GM08714 (cell line): ENCODE measurements around the gene FOLR2.

Source experiments
- H3K4me3 ChIP-seq: fragments of 200-500 bp; sonication (Bioruptor generic); 2 replicates; pipeline ENCODE4 v1.5.1; 2014; ENCODE audit warnings: mild to moderate bottlenecking, low read length, inconsistent platforms
- ZNF274 ChIP-seq: IDR thresholded peaks from 2 replicates; pipeline ENCODE4 v1.6.1; 2012; ENCODE audit warnings: mild to moderate bottlenecking, low read depth, low read length

Gene FOLR2

DNA sequence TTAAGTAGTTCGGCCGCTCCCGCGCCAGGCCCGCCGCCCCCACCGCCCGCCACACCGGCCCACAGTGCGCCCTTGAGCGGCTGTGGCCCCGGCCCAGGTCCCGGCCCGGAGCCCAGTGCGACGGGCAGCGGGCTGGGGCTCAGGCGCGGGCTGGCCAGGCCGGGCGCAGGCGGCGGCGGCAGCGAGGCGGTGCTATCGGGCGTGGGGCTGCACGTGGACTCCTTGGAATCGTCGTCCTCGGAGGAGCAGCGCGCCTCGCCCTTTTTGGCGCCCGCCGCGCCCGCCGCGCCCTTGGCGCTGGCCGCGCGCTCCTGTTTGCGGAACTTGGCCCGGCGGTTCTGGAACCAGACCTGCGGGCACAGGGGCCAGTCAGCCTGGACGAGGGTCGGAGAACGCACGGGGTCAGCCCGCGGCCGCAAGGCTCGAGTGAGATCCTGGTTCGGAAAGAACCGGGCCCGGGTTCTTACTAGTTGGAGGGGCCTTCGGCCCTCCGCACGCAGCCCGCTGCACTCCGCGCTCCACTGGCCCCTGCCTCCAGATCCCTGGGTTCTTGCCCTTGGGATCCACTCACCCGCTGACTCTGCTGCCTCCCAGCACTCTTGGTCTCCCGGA, 23.4 kb downstream of the FOLR2 start:
- no peak for TF ChIP-seq ZNF274
- no peak overlapping the region; the same call in 1 of the 2 replicates for H3K4me3 ChIP-seq

- no peak for TF ChIP-seq ZNF274
- H3K4me3 ChIP-seq: no peak overlapping the region
Measured at GRCh38 chr11:72240461-72241290, 24.1 kb downstream of the FOLR2 start.

DNA sequence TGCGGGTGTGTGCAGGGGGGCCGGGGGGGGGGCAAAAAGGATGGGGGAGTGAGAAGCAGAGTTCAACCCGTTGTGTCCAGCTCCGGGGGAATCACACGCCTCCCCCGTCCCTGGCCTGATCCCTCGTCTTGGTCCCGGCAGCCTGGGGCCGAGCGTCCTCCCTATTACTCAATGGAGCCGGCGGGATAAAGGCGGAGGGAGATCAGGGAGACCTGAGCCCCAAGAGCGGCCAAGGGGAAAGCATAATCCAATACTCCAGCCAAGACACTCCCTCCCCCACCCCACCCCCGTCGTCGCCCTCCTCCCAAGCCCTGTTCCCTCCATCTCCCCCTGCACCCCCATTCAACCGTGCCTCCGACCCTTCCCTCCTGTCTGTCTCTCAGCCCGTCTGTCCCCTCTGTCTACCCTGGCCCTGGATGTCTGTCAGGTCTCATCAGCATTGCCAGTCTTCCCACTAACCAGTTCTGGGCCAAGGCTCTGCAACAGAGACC, 24.7 kb downstream of the FOLR2 start:
- no peak for TF ChIP-seq ZNF274
- no peak overlapping the region for H3K4me3 ChIP-seq

GRCh38 chr11:72242141-72242540, 25.5 kb downstream of the FOLR2 start:
- TF ChIP-seq ZNF274: no peak
- H3K4me3 ChIP-seq: no peak overlapping the region

GRCh38 chr11:72243173-72244059, 26.8 kb downstream of the FOLR2 start:
- TF ChIP-seq ZNF274: no peak
- H3K4me3 ChIP-seq: no peak overlapping the region

DNA sequence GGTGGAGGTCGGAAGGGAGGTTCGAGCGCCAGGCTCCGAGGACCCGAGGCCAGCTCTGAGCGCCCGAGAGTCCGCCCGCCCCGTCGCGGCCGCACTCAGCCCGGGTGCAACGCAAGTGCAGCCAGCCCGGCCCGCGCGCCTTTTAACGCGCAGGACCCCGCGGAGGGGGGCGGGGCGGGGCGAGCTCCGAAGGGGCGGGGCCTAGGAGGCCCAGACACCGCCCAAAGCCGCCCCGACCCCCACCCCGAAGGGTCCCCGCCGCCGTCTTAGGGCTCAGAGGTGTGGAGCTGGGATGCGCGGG, 27.4 kb downstream of the FOLR2 start, which contains the start of gene PHOX2A:
TSS of gene PHOX2A (minus strand) at position 117 of the 301 bp plus-strand sequence. CDS start 172 bp downstream, outside the sequence.
- TF ChIP-seq ZNF274: no peak
- no peak within 1 kb of the TSS for H3K4me3 ChIP-seq

GRCh38 chr11:72244361-72245262, 28.0 kb downstream of the FOLR2 start:
- no peak overlapping the region for H3K4me3 ChIP-seq
- TF ChIP-seq ZNF274: no peak

GRCh38 chr11:72245263-72245816, 28.7 kb downstream of the FOLR2 start:
- TF ChIP-seq ZNF274: no peak
- H3K4me3 ChIP-seq: no peak overlapping the region

- no peak for TF ChIP-seq ZNF274
- H3K4me3 ChIP-seq: no peak overlapping the region
Measured at GRCh38 chr11:72247584-72247983, 31.0 kb downstream of the FOLR2 start.

DNA sequence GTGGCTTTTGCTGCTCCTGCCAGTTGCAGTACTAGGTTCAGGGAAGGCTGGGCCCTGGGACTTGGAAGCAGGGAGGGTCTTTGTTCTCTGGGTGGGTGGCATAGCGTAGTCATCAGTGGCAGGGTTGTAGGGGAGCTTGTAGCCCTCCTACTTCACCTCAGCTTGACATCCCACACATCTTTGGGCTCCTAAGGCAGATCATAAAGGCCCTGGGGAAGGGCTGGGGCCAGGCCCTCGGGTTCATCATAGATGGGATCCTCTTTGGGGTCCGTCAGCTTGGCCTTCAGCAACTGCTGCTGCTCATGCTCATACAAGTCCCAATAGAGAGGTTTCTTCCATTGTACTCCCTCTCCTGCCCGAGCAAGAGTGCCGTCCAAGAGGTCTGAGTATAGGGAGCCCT, 33.4 kb downstream of the FOLR2 start:
- TF ChIP-seq ZNF274: no peak
- H3K4me3 ChIP-seq: no peak overlapping the region

DNA sequence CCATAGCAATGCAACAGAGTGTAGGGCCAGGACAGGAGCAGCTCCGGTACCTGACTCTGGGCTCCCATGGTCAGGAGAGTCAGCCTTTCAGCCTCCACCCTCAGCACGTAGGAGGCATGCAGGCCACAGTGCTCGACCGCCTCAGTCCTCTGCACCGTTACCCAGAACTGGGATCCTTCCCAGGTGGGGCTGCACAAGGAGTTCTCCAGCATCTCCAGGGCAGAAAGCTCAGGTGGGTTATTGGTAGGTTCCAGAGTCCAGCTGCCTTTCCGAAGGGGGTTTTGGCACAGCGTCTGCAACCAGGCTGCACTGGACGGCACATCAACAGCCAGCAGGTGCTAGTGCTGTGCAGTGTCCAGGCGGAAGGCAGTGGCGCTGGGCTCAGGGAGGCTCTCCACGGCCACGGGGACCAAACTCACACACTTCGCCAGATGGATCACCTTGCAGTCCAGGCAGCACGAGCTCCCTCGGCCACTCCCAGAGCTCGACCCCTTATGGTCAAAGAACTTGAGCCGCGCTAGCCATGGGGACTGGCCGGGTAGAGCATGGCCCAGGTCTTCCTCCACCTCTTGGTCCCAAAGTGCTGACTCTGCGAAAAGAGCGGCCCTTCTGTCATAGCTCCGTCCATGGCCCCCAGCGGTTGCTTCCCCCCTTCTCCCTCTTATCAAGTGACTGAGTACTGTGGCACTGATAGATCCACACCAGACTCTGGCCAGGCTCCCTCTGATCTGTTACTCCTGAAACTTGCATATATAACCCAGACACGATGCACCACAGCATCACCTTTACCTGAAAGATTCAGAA, 34.3 kb downstream of the FOLR2 start:
- TF ChIP-seq ZNF274: no peak
- H3K4me3 ChIP-seq: no peak overlapping the region

DNA sequence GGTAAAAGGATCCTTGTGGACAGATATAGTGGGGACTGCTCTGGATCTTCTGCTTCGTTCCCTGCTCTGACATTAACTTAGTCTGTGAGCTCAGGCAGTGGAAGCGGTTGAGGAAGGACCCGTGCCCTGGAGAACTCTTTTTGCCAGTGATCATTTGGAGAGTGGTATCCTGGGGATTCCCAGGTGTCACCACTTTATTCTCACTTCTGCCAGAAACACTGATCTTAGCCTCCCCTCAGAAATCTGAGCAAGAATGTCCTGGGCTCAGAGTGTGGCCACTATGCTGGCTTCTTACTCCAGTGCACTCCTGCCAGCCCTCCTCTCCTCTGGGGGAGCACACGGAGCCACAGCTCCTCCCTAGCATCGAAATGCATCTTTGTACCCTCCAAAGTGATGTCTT, 35.0 kb downstream of the FOLR2 start:
- H3K4me3 ChIP-seq: no peak overlapping the region
- no peak for TF ChIP-seq ZNF274
